GOT3 (cell line): ENCODE measurements around the gene MRPS2.
"Not testable (repeated sequence)": the region's sequence is repeated elsewhere in the genome, so short reads cannot be mapped to it uniquely, and the experiment has no call there.

Experiments used
- DNase-seq: peaks from one replicate; lab custom pipeline; 2025; ENCODE audit warnings: mixed read lengths; lab: John Stamatoyannopoulos, UW

MRPS2 gene

GRCh38 chr9:135531096-135531495 is 30.6 kb downstream of the MRPS2 start:
- no peak for DNase-seq

DNA sequence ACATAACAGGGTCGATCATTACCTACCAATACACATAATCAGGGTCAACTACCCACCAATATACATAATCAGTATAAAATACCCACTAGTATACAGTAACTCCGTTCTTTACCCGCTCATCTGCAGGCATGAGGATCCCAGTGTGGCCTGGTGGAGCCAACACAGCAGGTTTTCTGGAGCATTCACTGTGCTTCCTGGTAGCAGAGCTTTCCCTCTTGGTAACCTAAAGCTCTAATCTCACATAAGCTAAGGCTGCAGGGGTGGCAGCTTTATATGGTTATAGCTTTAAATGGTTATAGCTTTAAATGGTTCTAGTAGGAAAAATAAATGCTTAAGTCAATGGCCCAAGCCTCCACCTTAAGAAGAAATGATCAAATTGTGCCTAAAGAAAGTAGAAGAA is 32.6 kb downstream of the MRPS2 start:
- DNase-seq: no peak

DNA sequence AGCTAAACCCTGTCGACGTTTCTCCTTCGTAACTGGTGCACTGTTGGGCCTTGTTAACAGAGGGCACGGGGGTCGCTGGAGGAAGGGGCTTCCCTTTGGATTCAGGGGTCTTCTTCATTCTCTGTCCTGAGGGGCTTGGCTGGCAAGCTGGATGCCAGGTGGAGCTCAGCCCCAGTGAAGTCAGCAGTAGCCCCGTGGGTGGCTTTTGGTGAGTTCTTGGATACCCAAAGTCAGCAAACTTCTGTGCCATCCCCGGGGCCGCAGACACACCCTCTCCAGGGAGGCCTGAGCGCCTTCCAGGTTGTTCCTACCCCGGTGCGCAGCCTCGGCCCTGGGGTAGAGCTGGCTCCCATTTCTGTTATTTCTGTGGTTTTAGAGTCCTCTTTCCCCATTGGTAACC is 33.2 kb downstream of the MRPS2 start:
- DNase-seq: no peak

DNA sequence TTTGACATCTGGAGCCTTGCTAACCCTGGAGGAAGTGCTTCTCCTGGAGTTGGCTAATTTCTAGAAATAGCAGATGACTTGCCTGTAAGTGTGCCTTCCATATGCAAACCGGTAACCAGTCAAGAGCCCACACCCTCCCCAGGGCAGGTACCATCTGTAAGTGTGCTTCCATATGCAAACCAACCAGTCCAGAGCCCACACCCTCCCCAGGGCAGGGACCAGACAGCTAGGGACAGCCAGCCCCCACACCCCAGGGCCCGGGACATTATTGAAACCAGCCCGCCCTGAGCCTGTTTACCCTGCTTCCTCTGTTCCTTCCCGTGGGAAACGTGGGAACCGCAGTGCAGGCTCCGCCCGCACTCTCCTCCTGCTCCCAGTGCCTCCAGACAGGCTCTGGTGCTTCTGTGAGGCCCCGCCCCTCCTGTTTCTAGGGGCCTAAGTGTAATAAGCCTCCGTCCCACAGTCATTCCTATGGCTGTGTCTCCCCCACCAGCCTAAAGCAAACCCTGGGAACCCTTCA is 33.8 kb downstream of the MRPS2 start:
- DNase-seq: not testable (repeated sequence)

DNA sequence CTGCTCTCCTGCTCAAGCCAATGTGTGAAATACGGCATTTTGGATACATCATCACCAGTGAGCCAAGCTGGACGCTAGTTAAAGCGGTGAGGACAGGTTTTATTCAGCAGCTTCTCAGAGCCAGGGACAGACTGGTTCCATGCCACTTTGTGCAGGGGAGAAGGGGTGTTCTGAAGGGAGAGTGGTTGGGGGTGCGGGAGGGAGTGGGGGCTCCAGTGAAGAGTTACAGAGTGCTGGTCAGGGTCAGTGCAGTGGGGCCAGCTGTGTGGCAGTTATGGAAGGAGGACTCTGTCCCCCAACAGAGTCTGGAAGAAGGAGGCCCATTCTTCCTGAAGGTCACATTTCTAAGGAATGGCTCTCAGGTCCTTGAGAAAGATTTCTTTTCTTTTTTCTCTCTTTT is 34.3 kb downstream of the MRPS2 start:
- not testable (repeated sequence) for DNase-seq

DNA sequence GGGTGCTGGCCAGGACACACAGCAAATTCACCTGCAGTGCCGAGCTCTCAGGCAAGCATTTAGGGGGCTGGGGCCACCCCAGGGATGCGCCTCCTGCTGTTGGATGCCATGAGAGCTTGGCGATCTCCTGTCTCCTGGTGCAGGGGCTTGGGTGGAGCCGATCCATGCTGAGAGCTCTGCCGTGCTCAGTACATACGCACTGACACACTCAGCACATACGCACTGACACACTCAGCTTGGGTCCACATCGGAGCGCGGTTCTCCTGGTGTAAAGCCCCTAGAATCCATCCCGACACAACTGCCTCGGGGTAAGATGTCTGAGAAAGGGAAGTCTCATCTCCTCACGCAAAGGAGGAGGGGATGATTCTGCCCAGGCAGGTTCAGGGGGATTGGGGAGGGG is 35.1 kb downstream of the MRPS2 start:
- DNase-seq: not testable (repeated sequence)

DNA sequence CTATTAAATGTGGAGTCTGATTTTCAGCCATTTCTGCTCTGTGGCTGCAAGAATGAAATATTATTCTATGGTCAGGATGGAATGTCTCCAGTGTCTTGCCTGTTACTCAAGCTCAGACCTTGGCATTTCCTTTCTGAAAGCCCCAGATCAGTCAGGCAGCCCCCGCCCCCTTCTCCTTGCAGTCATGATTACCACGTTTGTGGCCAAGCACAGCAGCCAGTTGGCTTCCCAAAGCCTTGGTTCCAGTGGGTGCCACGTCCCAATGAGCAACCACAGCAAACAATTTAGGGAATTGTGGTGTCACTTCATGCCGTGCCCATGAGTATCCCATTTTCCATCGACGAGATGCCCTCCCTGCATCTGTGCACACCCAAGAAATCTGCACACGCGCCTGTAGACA is 35.7 kb downstream of the MRPS2 start:
- no peak for DNase-seq

GRCh38 chr9:135543262-135543894 is 42.9 kb downstream of the MRPS2 start:
- DNase-seq: not testable (repeated sequence)

GRCh38 chr9:135544981-135545635 is 44.6 kb downstream of the MRPS2 start:
- DNase-seq: no peak

GRCh38 chr9:135545646-135546176 is 45.2 kb downstream of the MRPS2 start, which contains the start of gene OBP2A:
Gene OBP2A (plus strand): TSS chr9:135546126. CDS start chr9:135546181, 55 bp downstream.
- not testable (repeated sequence) for DNase-seq

- not testable (repeated sequence) for DNase-seq
Observed at GRCh38 chr9:135546792-135547617, 46.5 kb downstream of the MRPS2 start.

DNA sequence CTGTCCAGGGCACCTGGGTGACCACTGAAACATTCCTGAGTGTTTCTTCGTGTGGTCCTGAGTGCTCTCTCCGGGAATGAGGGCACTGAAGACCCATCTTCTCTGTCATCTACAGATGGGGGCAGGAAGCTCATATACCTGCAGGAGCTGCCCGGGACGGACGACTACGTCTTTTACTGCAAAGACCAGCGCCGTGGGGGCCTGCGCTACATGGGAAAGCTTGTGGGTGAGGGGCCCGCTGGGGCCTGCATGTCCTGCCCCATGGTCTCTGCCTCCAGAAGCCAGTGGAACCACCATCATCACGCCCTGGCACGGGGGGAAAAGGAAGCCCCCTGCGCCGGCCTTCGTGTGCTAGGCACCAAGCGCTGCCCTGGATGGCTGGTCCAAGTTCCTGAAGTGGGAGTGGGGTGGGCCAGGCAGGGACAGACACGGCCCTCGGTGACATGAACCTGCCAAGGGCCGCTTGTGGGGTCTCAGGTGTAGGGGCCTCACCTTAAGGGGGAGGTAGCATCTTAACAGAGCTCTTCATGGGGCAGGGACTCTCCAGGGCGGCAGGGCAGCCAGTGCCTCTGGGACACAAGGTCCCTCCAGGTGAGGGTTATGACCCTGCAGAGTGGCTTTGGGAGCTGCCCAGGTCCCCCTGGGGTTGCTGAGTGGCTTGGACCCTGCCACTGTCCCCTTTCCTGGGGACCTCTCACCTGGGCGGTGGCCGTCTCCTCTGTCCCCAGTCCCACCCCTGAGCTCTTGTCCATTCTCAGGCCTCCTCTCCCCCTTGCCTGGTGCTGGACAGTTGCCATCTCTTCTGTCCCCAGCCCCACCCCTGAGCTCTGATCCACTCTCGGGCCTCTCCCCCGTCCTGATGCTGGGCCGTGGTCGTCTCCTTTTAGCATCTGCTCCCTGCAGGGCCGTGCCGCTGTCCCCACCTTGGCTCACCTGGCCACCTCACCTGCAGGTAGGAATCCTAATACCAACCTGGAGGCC is 47.6 kb downstream of the MRPS2 start:
- no peak for DNase-seq

DNA sequence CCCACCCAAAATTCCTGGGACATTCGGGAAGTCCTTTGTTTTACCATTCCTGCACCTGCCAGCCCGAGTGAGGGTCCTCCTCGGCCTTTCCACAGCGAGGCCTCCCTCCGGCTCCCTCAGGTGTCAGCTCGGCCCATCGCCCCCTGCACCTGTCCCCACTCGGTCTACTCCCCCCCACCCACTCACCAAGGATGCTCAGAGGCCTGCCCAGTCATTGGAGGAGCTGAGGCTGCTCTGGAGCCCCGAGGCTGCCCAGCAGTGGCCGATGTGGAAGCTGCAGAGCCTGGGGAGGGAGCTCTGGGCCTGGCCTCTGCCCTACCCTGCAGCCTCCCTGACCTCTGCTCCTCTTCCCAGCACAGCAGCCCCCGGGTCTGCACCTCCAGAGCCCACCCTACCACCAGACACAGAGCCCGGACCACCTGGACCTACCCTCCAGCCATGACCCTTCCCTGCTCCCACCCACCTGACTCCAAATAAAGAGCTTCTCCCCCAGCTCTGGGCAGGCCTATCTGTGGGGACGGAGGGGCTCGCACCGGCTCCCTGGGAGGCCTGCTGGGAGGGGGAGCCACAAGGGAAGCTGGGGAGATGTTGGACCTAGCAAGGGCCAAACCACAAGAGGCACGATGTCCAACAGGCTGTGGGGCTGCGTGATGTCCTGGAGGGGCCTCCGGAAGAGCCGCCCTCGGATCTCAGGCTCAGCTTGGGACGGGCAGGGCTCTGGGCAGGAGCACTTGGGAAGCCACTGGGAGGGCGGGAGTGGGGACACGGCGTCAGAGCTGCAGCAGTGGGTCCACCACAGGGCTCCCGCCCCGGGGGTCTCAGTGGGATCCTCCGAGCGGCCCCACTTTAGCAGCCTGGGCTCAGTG is 49.2 kb downstream of the MRPS2 start:
- DNase-seq: not testable (repeated sequence)

DNA sequence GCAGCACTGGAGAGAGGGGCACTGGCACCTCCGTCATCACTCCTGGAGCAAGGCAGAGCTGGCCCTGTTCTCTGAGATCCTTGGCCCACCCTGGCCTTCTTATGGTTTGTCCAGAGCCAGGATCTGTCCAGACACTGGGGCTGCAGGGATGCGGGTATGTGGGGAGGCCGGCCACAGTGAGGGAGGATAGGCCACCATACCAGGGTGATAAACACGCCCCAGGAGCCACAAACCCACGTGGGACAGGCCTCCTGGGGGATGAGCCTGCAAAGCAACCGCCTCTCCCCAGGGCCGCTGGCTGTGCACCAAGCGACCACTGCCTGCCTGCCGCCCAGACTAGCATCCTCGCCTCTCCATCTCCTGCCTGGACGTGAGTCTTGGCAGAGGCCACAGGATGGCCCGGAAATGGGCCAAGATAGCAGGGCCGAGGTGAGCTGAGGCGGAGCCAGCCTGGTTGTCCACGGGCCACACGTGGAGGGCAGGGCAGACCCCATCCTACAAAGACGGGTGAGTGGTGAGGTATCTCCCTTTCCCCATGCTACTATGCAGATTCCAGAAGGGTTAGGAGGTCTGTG is 49.9 kb downstream of the MRPS2 start:
- DNase-seq: no peak

GRCh38 chr9:135551031-135551430 is 50.5 kb downstream of the MRPS2 start:
- no peak for DNase-seq

- DNase-seq: no peak
Observed at GRCh38 chr9:135551456-135551855, 51.0 kb downstream of the MRPS2 start.

- no peak for DNase-seq
Observed at GRCh38 chr9:135552021-135552697, 51.7 kb downstream of the MRPS2 start.

DNA sequence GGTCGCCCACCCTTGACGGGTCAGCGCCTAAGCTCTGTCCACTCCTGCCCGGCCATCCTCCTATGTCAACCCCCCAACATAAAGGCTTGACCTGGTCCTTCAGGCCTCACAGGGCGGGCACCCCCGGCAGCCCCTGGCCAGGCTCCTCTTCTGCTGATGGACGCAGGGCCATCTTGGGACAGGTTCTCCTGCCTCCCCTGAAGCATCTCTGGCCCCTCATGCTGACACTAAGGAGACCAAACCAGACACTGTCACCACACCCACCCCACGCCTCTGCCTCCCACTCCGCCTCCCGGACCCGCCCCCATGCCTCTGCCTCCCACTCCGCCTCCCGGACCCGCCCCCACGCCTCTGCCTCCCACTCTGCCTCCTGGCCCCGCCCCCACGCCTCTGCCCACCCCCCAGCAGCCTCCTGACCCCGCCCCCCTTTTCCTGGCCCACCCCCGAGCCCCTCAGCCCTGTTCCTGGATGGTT is 52.3 kb downstream of the MRPS2 start:
- DNase-seq: no peak
